ENCODE results near the gene TMEM143.
"Not testable (repeated sequence)": the region's sequence is repeated elsewhere in the genome, so short reads cannot be mapped to it uniquely, and the experiment has no call there.

Gene TMEM143

DNA sequence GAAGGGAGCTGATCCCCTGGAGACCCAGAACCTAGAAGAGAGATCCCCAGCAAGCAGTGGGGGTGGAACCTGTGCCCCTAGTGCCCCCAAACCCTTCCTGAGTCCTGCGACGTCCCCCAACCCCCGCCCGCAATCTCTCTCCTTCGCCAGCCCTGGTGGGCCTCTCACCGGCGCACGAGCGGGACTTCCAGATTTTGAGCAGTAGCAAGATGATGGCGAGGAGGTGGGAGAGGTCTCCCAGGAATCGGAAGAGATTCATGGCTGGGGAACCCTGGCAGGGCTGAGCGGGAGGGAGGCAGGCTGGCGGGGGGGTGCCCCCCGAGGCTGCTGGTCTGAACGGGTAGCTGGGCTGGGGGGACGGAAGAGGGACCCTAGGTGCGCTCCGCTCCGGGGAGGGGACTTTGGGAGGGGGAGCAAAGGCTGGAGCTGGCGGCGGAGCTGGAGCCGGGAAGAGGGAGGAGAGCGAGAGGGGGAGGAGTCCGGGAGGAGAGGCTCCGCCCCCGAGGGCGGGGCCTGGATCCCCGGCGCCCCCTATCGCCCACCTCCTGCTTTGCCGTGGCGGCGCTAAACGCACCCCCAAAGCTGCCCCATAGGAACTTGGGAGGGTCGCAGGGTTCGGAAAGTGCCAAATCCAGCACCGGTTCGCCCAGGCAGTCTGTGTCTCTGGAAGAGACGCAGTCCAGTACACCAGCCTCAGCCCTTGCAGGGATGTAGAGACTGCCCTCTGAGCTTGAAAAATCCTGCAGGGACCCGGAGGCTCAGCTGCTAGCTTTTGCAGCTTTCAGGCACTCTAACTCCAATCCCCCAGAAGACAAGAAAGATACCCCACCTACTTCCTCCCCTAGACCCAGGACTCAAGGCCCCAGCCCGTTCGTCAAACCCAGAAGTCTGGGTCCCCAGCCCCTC, 27.6 kb upstream of the TMEM143 start, which contains the start of gene KDELR1:
Gene KDELR1, minus strand, starts transcription at position 452 of the 906 bp plus-strand sequence. Its CDS starts 193 bp downstream, at position 259.
- DNase-seq (ENCODE audit: low read depth in 2 of 2), result peak; percentile 72 to 73

DNA sequence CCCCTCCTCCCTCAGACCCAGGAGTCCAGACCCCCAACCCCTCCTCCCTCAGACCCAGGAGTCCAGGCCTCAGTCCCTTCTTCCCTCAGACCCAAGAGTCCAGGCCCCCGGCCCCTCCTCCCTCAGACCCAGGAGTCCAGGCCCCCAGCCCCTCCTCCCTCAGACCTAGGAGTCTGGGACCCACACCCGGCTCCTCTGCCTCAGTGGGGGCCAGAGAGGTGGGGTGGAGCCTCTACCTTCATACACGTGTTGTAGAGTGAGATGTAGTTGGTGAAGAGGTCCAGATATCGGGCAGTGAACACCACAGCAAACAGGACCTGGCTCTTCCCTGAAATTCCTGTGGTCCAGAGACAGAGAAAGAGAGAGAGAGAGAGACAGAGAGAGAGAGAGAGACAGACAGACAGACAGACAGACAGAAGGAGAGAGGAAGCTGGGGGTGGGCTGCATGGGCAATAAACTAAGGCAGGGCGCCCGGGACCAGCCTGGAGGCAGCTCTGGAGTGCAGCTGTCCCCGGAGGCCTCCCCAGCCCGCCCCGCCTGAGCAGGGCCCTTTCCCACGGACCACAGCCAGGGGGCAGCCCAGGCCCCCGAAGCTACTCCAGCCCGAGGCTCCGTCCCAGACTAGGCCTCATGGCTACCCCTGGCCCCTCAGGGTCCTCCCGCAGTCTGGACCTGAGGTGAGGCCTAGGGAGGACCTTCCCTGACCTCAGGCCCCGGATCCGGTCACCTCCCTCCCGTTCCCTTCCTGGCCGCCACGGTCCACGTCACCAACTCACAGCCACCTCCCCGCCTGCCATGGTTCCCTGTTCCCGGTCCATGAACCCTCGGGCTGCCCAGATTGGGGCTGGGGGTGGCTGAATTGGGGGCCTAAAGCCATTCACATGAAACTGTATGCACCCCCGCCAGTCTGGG, 26.7 kb upstream of the TMEM143 start:
- peak; percentile 49 to 54 for DNase-seq (ENCODE audit: low read depth in 2 of 2)

DNA sequence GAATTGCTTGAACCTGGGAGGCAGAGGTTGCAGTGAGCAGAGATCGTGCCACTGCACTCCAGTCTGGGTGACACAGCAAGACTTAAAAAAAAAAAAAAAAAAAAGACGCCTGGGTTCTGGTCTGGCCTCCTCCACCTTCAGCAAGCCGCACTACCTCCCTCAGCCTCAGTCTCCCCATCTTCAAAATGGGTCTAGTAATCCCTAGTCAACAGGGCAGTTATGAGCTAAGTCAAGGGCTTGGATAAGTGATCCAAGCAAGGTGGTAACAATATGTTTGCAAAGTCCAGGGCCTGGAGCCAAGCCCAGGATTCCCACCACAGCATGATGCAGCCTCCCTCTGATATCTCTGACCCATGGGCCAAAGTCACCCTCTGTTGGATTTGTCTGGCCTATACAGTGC, 23.2 kb upstream of the TMEM143 start:
- no peak for DNase-seq (ENCODE audit: low read depth in 2 of 2)

DNA sequence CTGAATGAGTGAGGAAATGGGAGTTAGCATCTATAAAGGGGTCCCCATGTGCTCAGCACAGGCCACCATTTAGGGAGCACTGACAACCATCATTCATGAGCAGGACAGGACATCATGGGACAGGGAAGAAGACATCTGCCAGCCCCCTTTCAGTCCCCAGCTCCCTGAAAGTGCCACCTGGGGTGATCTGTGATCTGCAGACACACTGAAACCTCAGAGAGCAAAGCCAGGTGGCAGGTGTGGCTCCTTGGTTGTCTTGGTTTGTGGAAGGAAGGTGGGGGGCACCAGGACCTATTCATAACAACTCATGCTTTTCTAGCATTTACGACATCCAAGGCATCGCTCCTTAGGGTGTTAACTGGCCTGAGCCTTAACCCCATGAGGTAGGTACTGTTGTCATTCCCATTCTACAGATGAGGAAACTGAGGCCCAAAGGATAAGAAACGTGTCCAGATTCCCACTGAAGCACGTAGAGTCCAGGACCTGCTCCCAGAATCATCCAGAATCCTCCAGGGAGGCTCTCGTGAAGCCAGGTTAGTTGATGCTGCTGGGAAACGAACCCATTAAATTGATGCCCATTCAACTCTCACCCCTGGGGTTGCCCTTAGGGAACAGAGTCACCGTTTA, 21.8 kb upstream of the TMEM143 start:
- DNase-seq (ENCODE audit: low read depth in 2 of 2), result no peak

DNA sequence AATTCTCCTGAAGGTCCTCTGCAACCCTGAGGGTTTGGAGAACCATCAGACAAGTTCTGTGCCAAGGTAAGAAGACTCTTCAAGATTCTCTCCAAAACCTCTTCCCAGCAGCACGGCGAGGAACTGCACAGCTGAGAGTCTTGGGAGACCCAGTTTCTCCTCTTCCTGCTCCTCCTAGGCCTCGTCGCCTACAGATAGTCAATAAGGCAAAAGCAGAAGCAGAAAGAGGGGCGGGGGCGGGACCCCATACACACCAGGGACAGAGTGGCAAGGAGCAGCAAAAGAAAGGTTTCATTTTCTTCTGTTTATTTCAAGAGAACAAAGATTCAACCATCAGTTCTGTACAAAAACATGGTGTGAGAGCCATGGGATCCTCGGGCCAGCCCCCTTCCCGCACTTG, 18.5 kb upstream of the TMEM143 start:
- no peak for DNase-seq (ENCODE audit: low read depth in 2 of 2)

DNA sequence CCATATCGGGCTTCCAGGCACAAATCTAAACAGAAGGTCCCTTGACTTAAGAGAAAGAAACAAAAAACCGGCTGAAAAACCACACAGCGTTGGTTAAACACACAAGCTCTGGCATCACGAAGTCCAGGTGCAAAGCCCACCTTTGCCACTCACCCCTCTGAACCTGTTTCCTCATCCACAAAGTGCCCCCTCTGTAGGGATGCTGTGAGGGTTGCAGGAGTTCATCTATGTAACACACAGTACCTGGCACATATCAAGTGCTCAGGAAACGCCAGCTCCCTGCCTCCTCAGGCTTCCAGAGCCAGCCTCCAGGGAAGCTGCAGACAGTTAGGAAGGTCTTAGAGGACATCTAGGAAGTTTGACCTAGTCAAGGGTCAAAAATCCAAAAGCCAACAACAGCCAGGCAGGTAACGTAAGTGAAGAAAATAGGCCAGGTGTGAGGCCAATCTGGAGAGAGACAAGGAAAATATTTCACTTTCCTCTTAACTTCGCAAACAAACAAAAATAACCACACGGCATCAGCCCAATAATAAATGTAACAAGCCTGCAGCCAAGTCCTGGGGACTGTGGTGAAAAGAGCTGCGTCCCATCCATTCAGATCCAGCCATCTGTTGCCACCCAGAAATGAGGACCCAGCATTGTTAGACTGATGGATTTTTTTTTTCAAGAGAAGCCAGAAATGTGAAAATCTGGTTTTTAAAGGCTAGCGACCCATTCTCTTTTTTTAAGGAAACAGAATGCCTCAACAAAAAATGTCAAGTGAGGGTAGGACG, 17.6 kb upstream of the TMEM143 start:
- DNase-seq (ENCODE audit: low read depth in 2 of 2), result no peak

DNA sequence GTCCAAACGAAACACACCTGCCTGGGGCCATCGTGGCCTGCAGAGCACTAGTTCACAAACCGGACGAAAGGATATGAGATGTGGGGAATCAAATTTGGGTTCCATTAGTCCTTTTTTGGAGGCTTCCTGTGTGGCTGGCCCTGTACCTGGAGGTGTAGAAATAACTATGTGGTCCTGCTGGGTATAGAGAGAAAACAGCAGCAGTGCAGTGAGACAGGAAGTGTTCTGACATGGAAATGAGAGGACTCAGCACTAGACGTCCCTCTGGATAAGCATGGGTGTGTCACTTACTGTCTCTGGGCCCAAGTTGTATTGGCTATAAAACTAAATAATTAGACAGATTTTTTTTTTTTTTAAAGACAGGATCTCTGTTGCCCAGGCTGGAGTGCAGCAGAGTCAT, 15.3 kb upstream of the TMEM143 start:
- no peak for DNase-seq (ENCODE audit: low read depth in 2 of 2)

DNA sequence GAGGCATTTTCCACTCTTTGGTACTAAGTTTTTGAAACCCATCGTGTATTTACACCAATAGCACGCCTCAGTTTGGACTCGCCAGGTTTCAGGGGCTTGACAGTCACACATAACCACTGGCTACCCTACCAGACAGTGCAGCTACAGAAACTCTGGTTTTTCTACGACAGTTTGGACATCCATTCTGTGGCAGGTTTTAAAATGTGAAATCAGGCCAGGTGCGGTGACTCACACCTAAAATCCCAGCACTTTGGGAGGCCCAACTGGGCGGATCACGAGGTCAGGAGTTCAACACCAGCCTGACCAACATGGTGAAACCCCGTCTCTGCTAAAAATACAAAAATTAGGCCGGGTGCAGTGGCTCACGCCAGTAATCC, 14.4 kb upstream of the TMEM143 start:
- no peak for DNase-seq (ENCODE audit: low read depth in 2 of 2)

DNA sequence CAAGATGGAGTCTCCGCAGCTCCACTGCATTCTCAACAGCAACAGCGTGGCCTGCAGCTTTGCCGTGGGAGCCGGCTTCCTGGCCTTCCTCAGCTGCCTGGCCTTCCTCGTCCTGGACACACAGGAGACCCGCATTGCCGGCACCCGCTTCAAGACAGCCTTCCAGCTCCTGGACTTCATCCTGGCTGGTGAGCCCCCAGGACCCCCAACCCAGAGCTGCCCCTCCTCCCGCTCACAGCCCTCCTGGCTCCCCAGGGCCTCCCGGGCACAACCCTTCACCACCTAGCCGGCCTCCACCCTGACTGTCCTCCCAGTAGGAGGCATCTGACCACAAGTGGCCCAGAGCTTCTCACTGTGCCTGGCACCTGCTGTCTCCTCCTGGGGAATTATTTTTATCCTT, 9.8 kb upstream of the TMEM143 start:
- DNase-seq (ENCODE audit: low read depth in 2 of 2), result no peak

DNA sequence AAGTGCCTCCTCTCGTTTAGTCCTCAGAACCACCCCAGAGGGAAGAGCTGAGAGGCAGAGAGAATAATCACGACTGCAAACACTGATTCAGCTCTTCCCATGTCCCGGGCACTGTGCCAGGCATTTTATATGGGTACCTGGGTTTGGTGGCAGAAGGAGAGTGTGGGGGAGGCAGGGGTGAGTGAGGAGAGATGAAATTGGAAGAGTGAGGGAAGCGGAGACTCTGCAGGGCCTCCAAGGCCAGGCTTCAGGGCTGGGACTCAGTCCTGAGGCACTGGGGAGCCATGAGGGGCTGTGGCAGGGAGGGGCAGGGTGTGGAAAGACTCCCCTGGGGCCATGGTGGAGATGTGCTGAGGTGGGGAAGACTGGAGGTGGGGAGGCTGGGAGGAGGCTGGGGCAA, 9.2 kb upstream of the TMEM143 start:
- DNase-seq (ENCODE audit: low read depth in 2 of 2), result no peak

DNA sequence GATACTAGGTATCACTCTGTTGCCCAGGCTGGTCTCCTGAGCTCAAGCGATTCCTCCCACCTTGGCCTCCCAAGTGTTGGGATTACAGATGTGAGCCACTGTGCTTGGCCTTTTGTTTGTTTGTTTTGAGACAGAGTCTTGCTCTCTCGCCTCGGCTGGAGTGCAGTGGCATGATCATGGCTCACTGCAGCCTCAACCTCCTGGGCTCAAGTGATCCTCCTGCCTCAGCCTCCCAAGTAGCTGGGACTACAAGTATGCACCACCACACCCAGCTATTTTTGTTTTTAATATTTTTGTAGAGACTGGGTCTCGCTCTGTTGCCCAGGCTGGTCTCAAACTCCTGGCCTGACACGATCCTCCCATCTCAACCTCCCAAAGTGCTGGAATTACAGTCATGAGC, 8.0 kb upstream of the TMEM143 start:
- not testable (repeated sequence) for DNase-seq (ENCODE audit: low read depth in 2 of 2)

DNA sequence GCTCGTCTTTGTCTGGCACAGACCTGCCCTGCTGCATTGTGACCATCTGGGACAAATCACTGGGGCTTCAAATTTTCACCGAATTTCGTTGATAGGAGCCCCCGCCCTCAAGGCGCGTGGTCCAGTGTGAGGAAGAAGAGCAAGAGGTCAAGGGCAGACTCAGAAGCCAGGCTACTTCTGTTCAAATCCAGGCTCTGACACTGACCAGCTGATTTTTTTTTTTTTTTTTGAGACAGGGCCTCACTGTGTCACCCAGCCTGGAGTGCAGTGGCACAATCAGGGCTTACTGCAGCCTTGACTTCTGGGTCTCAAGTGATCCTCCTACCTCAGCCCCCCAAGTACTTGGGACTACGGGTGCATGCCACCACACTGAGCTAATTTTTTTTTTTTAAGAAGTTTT, 7.6 kb upstream of the TMEM143 start:
- DNase-seq (ENCODE audit: low read depth in 2 of 2), result no peak

DNA sequence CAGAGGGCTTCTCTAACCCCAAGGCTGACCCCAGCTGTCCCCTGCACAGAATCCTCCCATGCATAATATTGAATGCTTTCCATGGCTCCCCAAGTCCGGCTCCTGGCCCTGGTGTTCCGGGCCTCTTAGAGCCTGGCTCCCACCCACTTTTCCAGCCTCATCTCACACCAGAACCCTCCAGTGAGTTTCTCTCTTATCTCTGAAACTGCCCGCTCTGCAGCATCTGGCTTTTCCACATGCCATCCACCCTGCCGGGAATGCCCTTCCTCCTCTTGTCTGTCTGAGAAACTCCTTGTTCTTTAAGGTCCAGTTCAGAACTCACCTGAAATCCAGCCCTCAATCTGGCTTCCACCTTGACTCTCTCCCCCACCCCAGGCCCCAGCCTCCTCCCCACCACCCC, 7.2 kb upstream of the TMEM143 start:
- no peak for DNase-seq (ENCODE audit: low read depth in 2 of 2)

DNA sequence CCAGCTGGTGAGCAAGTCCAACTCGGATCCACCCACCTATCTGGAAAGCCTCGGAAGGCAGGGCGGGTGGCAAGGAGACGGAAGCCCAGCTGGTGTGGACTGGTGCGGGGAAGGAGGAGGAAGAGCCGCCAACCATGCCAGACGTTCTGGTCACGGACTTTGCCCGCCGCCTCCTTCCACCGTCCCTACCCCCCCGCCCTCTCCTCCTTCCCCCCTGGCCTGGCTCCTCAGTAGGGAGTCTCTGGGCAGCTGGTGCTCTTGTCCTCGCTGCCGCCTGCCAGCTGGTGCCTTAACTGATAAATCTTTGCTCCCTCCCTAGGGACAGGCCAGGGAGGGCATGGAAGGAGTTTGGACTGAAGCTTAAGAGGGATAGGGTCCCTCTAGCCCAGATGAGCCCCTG, 5.2 kb upstream of the TMEM143 start:
- DNase-seq (ENCODE audit: low read depth in 2 of 2), result no peak

DNA sequence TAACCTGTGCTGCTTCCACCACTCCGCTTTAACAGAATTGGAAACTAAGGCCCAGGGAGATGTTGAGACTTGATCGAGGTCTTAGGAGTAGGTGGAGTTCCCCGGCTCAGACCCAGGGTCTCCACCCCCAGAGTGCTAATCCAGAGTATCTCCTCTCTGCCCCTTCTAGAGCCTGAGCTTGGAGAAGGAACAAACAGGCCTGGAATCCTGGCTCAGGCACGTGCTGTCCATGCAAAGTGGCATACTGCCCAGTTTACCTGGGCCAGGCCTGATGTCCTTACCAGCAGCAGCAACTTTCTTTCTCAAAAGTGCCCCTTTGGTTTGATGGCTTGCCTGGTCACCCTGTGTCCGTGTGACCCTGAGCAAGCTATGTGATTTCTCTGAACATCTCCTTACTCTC, 4.1 kb upstream of the TMEM143 start:
- DNase-seq (ENCODE audit: low read depth in 2 of 2), result no peak

DNA sequence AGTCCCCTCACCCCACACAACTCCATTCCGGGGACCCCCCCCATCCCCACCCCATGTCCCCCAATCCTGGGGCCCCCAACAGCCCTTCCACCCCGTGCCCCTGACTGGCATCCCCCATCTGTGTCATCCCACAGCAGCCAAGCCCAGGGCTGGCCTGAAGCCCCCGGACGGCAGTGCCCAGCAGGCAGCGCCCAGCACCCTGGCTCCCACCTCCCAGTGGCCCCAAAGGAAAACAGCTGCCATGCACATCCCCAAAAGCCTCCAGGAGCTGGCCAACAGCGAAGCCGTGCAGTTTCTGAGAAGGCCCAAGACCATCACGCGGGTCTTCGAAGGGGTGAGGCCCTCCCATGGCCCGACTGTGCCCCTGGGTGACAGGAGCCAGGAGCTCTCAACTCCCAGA, 1.9 kb upstream of the TMEM143 start:
- DNase-seq (ENCODE audit: low read depth in 2 of 2), result no peak

DNA sequence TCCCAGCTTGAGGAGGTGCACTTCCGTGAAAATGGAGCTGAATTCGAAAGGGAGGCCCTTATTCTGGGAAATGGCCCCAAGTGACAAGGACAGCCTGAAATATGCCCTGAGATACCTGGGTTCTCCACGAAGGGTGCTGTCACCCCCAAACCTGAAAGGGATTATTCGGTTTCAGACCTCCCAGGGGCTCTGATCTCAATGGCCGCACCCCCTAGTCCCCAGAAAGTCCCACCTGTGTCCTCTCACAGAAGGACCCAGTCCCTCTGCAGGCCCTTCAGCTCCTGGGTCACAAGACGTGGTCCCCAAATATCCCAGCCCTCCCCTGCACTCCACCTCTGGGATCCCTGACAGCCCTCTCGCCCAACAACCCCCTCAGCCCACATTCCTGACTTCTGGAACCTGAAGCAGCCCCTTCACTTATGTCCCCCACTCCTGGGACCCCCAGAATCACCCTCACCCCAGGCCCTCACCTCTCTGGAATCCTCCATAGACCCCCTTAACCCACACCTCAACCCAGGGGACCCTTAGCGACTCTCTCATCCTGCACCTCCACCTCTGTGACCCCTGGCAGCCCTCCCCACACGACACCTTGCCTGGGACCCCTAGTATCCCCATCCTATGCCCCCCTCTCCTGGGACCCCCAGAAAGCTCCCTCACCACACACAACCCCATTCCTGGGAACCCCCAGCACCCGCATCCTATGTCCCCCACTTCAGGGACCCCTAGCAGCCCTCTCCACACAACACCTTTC, 1.0 kb upstream of the TMEM143 start:
- no peak for DNase-seq (ENCODE audit: low read depth in 2 of 2)

DNA sequence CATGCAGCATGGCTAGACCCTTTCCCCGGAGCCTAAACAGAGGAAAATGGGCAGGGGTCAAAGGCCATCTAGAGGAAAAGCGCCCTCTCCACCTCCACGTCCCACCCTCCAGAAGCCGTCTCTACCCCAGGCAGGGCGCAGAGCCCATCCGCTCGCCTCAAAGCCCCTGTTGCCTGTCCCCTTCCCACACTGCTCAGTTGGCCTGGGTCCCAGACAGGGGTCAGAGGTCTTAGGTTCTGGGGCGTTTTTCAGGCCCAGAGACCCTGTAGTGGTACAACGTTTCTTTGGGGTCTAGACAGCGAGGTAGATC, 285 bp downstream of the TMEM143 start:
- DNase-seq (ENCODE audit: low read depth in 2 of 2), result peak in 1 of 2 donors; percentile 4

DNA sequence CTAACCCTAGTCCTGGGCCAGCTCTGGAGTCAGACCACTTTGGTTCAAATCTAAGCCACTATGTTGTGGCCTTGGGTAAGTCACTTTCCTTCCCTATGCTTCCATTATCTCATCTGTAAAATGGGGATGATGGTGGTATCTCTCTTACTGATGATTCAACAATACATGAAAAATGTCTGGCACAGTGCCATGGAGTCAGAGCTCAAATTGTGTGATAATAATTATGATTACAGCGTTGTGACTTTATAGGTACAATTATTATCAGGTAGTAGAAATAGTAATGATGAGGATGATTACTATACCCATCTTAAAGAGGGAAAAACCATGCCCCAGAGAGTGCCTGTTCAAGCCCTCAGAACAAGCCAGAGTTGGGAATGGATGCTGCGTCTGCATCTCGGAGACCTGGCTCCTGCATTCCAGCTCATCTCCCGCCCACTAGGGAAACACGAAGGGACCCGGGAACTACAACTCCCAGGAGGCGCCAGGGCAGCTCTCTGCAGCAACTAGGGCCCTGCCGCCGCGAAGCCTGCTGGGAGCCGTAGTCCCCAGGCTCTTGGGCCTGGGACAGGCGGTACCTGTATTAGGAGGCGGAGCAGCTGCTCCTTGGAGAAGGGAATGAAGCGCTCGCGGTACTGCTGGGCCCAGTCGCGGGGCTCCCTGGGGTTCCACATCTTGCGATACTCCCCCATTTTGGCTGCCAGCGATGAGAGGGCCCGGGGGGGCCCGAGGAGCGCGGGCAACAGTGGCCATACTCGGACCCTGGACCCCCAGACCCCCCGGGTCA, 832 bp downstream of the TMEM143 start:
- peak; percentile 82 for DNase-seq (ENCODE audit: low read depth in 2 of 2)

DNA sequence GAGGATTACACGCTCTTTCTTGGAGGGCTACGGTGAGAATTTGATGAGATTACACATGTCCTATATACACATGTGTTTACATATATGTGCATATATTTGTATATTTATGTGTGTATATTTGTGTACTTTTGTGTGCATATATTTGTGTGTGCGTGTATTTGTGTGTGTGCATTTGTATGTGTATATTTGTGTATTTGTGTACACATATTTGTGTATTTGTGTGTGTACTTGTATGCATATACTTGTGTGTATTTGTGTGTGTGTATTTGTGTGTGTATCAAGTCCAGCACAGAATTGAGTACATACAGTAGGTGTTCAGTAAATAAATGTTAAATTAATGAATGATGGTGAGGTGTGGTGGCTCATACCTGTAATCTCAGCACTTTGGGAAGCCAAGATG, 1.8 kb downstream of the TMEM143 start:
- DNase-seq (ENCODE audit: low read depth in 2 of 2), result no peak
